SK-N-MC (cell line): Measurements from ENCODE around the gene TRAPPC12.

Experiments
- EZH2 ChIP-seq: fragments of 200-600 bp; sonication (generic); IDR thresholded peaks from one replicate; pipeline ENCODE4 v1.6.1; 2017; ENCODE audit warnings: antibody characterized with exemption
- FOXP2 ChIP-seq: optimal IDR thresholded peaks from 2 replicates; pipeline ENCODE3; 2011; ENCODE audit warnings: mild to moderate bottlenecking, moderate library complexity; ENCODE audit not compliant: insufficient read depth; ENCODE audit errors: extremely low read length, control extremely low read depth
- POLR2AphosphoS5 ChIP-seq: IDR thresholded peaks from 2 replicates; pipeline ENCODE4 v1.6.1; 2012; ENCODE audit warnings: mild to moderate bottlenecking, low read depth, low read length, borderline replicate concordance

- no peak for TF ChIP-seq POLR2AphosphoS5
- TF ChIP-seq EZH2 = no peak
- no peak for TF ChIP-seq FOXP2
Measured at GRCh38 chr2:3365219-3365618, 14.3 kb upstream of the TRAPPC12 start.
